Endodermal cell (in vitro differentiated cells): ENCODE measurements around the gene KLHL22. TPM values are rescaled to one million over a fixed set of nuclear protein-coding genes. Genes with fewer than 3 reads are reported as not detected.
A peak's percentile ranks its signal among the peaks of the same experiment; 100 is the strongest.

Experiments used
- DNase-seq: peaks from one replicate; pipeline ENCODE4 v3.0.0-alpha.2; 2017
- H3K27ac ChIP-seq: 2 replicates; pipeline ENCODE4 v1.5.1; 2013; ENCODE audit warnings: mild to moderate bottlenecking, low read depth, low read length, moderate library complexity
- H3K27me3 ChIP-seq: 2 replicates; pipeline ENCODE4 v1.6.1; 2013; ENCODE audit warnings: mild to moderate bottlenecking, low read length, moderate library complexity; ENCODE audit not compliant: insufficient read depth, control insufficient read depth, poor library complexity, severe bottlenecking
- H3K36me3 ChIP-seq: 2 replicates; pipeline ENCODE4 v1.7.0; 2013; ENCODE audit warnings: mild to moderate bottlenecking, low read length, moderate library complexity; ENCODE audit not compliant: control insufficient read depth, insufficient read depth
- H3K4me1 ChIP-seq: one replicate; pipeline ENCODE4 v1.7.0; 2013; ENCODE audit warnings: low read length; ENCODE audit not compliant: control insufficient read depth, insufficient read depth
- H3K4me3 ChIP-seq: 2 replicates; pipeline ENCODE4 v1.5.1; 2013; ENCODE audit warnings: mild to moderate bottlenecking, low read length, moderate library complexity
- H3K9ac ChIP-seq: 2 replicates; pipeline ENCODE4 v1.6.1; 2013; ENCODE audit warnings: mild to moderate bottlenecking, low read length, moderate library complexity; ENCODE audit not compliant: poor library complexity, severe bottlenecking; ENCODE audit errors: extremely low read depth
- H3K9me3 ChIP-seq: 2 replicates; pipeline ENCODE4 v1.6.1; 2013; ENCODE audit warnings: mild to moderate bottlenecking, low read length, moderate library complexity; ENCODE audit not compliant: control insufficient read depth
- H3K27ac Mint-ChIP-seq: 2 replicates; pipeline ENCODE4 v1.8.0; 2020; ENCODE audit warnings: mixed read lengths
- H3K27me3 Mint-ChIP-seq: 2 replicates; pipeline ENCODE4 v1.8.0; 2021; ENCODE audit warnings: mild to moderate bottlenecking, mixed read lengths; ENCODE audit not compliant: insufficient read depth
- H3K36me3 Mint-ChIP-seq: 2 replicates; pipeline ENCODE4 v1.8.0; 2020; ENCODE audit warnings: low read depth, mixed read lengths
- H3K4me1 Mint-ChIP-seq: 2 replicates; pipeline ENCODE4 v1.8.0; 2020; ENCODE audit warnings: mixed read lengths
- H3K4me3 Mint-ChIP-seq: 2 replicates; pipeline ENCODE4 v1.8.0; 2020; ENCODE audit warnings: mild to moderate bottlenecking, moderate library complexity, mixed read lengths
- H3K9me3 Mint-ChIP-seq: 2 replicates; pipeline ENCODE4 v1.8.0; 2020; ENCODE audit warnings: mild to moderate bottlenecking, mixed read lengths
- CTCF ChIP-seq: fragments of 200-600 bp; sonication (generic); conservative IDR thresholded peaks from 2 replicates; pipeline ENCODE4 v1.5.0; 2021; ENCODE audit warnings: antibody characterized with exemption, mild to moderate bottlenecking
- WGBS, 2 experiments: methylation state at CpG; one replicate each; pipeline versions ENCODE4 v1.1.5 to v1.1.7; 2013; ENCODE audit warnings: missing lambda C conversion rate in 2 of 2, mixed read lengths in 1 of 2; ENCODE audit not compliant: insufficient coverage in 1 of 2, insufficient read length in 1 of 2; 5-methylcytosine and 5-hydroxymethylcytosine counted together
- total RNA-seq, 2 donors: library from RNA; stranded (reverse); fragmentation: NEBNext Ultra II Directional in 1 of 2; extraction: Animal tissue kit (Norgen Biotek cat#: 25700) in 1 of 2; gene quantifications; 2 replicates in 1 of 2; 3 replicates in 1 of 2; pipeline ENCODE4 v1.2.1, GENCODE V29; 2021

Gene KLHL22
- total RNA-seq, 2 donors from 2014 or later, result 26.5 to 32.8 TPM

- Histone ChIP-seq H3K4me3 (peak overlapping the region; percentile 87), H3K9ac (no peak overlapping the region), H3K4me1 (peaks cover 7% of the 10 kb centered on the region), H3K36me3 (peaks cover 14% of the 10 kb centered on the region), H3K27ac (no peak overlapping the region), H3K9me3 (no peaks in the 10 kb centered on the region), H3K27me3 (no peaks in the 10 kb centered on the region)
- Mint-ChIP-seq H3K27ac (no peak overlapping the region), H3K36me3 (peaks cover 17% of the 10 kb centered on the region), H3K4me3 (no peak overlapping the region), H3K4me1 (peaks cover 37% of the 10 kb centered on the region), H3K9me3 (peaks cover 5% of the 10 kb centered on the region), H3K27me3 (no peaks in the 10 kb centered on the region)
- 94 to 100% methylated on average over 1 of the region's 1 CpG for WGBS, 2 experiments
- no peak for DNase-seq
- TF ChIP-seq CTCF, result no peak
These were observed 99.0 kb downstream of the KLHL22 start for GRCh38 chr22:20396639-20397038.

GRCh38 chr22:20395907-20396287 lies 99.7 kb downstream of the KLHL22 start:
- peak overlapping the region; percentile 76 for H3K4me3 Mint-ChIP-seq
- peaks cover 37% of the 10 kb centered on the region for H3K4me1 Mint-ChIP-seq

GRCh38 chr22:20395181-20395906 lies 100.3 kb downstream of the KLHL22 start:
- Histone ChIP-seq H3K36me3 (peaks cover 2% of the 10 kb centered on the region), H3K9me3 (no peaks in the 10 kb centered on the region), H3K27me3 (no peaks in the 10 kb centered on the region), H3K27ac (no peak overlapping the region), H3K4me3 (peak overlapping the region; percentile 87), H3K9ac (peak overlapping the region; percentile 87), H3K4me1 (peaks cover 7% of the 10 kb centered on the region)
- no peak for TF ChIP-seq CTCF
- peaks cover 37% of the 10 kb centered on the region for H3K4me1 Mint-ChIP-seq
- peaks cover 5% of the 10 kb centered on the region for H3K9me3 Mint-ChIP-seq
- no peak for DNase-seq
- whole genome bisulfite sequencing, 2 experiments, result 87 to 88% methylated on average over 16 to 20 of the region's 20 CpGs
- H3K4me3 Mint-ChIP-seq, result peak overlapping the region; percentile 76
- peaks cover 9% of the 10 kb centered on the region for H3K36me3 Mint-ChIP-seq
- peak overlapping the region; percentile 36 for H3K27ac Mint-ChIP-seq
- peaks cover 8% of the 10 kb centered on the region for H3K27me3 Mint-ChIP-seq

More at GRCh38 chr22:20395907-20396287, 99.7 kb downstream of the KLHL22 start:
- no peak for DNase-seq
- Histone ChIP-seq H3K9me3 (no peaks in the 10 kb centered on the region), H3K27ac (no peak overlapping the region), H3K36me3 (peaks cover 6% of the 10 kb centered on the region), H3K9ac (no peak overlapping the region), H3K4me3 (peak overlapping the region; percentile 87), H3K27me3 (no peaks in the 10 kb centered on the region), H3K4me1 (peaks cover 7% of the 10 kb centered on the region)
- 75 to 82% methylated on average over 1 to 2 of the region's 2 CpGs for WGBS, 2 experiments
- H3K36me3 Mint-ChIP-seq, result peaks cover 15% of the 10 kb centered on the region
- H3K27me3 Mint-ChIP-seq, result peaks cover 4% of the 10 kb centered on the region
- peaks cover 5% of the 10 kb centered on the region for H3K9me3 Mint-ChIP-seq
- TF ChIP-seq CTCF, result no peak
- H3K27ac Mint-ChIP-seq, result no peak overlapping the region
